DMS79 treated with DMSO at 0.1 percent for 48 hours (cell line): ENCODE results near the gene NCAM2.
"Not testable (repeated sequence)": the region's sequence is repeated elsewhere in the genome, so short reads cannot be mapped to it uniquely, and the experiment has no call there.

Source experiments
- DNase-seq: peaks from one replicate; lab custom pipeline; 2025; lab: John Stamatoyannopoulos, UW

NCAM2 gene

DNA sequence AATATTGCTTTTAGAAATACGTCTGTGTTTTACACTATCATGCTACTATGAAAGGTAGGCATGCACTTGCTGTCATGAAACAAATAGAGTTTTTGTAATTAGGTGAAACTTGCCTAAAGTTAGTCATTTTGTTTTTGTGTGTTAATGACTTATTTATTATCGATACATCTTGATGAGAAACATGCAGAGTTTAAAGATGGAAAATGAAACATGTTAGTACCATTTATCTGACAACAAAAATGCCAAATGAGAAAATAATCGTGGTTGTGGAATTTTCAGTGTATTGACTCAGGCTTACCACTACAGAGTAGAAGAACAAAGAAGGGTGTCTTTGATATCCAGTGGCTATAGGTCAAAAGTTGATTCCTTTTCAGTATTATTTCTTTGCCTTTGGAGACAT, 105.5 kb downstream of the NCAM2 start:
- no peak for DNase-seq

DNA sequence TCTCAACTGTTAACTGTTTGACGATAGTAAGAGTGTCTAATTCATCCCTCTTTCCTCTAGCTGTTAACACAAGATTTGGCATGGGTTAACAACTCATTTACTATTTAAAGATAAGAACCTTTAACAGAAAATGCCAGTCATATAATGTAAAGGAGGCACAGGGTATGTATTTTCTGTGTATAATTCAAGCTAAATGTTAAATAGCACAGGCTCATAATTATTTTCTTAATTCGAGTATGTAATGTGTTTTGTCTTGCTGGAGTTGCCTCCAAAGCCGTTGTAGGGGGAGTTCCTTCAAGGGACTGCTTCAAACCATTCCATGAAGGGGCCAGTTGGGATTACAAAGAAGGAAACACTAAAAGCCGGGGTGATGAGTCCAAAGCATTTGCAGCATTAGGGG, 111.5 kb downstream of the NCAM2 start:
- no peak for DNase-seq

DNA sequence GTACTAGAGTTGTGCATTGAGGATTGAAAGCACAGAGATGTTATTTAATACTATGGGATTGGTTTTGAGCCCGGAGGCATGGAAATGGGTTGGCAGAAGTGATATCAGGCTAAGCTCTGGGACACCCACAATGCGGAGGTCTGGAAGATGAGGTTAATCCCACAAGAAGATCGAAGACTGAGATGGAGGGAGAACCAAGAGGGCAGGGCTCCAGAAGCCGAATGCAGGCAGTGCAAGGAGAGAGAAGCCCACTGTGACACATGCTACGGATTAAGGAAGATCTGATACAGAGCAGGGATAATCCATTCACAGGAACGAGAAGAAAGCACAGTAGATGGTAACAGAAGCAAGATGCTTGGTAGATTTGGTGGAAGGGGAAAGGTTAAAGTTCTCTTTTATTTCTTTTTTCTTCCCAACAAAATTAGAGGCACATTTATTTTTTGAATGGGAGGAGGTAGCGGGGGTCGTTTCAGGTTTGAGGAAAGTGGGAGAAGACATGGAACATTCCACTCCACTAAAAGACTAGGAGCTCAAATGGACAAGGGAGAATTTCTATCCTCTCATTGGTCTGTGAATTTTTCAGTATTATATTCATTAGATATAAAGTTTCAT, 113.2 kb downstream of the NCAM2 start:
- DNase-seq, result no peak

DNA sequence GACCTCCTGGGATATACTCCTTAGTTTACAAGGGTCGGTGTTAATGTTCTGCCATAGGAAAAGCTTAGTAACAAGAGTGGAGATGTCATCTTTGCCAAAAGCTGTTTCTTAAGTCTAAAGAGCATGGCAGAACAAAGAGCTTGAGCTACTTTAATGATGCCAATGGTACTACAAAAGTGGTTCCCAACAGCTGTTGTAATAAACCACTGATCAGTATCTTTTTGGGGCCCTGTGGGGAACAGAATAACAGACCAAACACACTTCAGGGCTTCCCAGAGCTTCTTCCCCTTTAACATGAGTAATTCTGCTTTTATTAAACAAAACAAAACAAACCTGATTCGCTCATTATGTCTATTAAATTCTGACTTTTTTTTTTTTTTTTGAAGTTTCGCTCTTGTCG, 116.3 kb downstream of the NCAM2 start:
- DNase-seq, result peak; percentile 81

DNA sequence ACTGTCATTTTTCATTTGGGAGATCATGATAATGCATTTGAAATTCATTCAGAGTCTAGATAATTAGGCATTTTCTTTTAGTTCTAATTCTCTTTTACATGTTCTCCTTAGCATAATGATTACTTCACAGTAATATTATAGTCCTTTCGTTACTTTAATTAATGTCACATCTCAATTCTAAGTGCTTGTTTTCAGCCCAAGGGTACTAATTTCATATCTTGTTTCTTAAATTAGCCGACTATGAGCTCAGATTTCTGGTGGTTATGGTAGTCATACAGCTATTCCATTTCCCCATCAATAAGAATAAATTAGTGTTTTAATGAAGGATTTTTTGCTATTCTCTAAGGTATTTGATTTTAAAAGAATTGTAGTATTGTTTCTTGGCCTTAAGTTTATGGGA, 120.9 kb downstream of the NCAM2 start:
- no peak for DNase-seq

DNA sequence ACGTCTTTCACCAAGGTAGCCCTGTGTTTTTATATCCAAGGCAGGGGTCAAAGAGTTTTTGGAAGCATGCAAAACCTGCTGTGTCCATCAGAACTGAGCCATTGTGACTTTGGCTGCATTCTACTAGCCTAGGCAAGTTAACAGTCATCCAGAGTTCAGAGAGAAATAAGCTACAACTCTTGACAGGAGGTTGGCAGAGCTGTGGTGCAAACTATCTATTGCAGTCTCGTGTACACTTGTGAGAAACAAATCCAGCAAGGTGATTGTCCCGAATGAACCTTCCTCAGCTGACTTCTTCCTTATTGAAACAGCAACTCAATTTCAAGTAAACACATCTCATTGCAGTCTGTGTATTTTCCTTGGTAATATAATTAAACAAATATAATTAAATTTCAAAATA, 124.5 kb downstream of the NCAM2 start:
- DNase-seq, result no peak

DNA sequence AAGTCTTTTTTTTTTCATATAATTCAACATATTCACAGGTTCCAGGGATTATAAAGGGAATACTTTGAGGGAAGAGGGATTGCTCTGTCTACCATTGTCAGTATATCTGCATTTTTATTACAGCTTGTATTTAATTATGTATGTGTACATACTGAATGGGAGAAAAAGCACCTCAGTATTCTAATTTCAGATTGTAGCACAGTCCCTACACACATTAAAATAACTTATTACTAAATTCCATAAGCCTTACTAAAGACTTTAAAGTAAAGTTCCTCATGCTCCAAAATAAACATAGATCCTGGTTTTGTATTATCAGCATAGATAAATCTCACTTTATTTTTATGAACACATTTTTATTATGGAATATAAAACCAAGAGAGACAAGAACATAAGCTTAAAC, 134.2 kb downstream of the NCAM2 start:
- no peak for DNase-seq

DNA sequence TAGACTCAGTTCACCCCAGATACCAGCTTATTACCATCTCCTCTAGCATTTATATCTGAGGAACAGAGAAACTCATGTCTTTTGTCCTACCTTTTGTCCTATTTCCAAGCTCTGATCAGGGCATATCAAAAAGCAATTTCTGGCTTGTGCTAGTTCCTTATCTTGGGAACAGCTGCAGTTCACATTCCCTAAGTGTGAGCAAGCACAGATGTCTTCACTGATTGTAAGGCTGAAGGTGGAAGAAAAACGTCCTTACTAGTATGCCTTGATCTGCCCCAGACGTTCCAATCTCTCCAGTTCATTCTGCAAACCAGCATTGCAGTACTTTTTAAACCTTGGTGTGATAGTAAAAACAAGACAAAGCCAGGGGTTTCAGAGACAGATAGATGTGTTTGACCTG, 139.8 kb downstream of the NCAM2 start:
- DNase-seq, result no peak

DNA sequence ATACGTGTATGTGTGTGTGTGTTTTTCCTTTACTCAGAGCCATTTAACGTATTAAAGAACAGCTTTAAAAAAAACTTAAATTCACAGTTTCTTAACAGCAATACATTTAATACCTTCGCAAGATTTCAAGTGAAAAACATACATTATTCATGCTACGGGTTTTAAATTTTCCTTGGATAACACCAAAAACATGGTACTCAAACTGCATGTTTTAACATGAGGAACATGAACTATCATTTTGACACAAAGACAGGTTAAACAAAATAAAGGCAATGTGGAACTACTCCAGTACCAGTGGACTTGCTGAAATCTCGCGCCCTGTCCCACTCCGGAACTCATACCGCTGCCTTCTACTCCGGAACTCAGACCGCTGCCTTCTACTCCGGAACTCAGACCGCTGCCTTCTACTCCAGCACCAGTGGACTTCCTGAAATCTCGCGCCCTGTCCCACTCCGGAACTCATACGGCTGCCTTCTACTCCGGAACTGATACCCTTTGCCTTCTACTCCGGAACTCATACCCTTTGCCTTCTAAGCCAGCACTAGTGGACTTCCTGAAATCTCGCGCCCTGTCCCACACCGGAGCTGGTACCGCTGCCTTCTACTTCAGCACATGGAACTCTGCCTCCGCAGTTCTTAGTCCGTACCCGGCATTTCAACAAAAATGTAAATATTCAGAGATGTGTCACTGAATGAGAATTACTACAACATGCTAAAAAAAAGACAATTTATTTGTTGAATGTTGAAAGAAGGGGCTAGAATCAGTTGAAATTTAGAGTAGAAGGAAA, 148.6 kb downstream of the NCAM2 start:
- no peak for DNase-seq

DNA sequence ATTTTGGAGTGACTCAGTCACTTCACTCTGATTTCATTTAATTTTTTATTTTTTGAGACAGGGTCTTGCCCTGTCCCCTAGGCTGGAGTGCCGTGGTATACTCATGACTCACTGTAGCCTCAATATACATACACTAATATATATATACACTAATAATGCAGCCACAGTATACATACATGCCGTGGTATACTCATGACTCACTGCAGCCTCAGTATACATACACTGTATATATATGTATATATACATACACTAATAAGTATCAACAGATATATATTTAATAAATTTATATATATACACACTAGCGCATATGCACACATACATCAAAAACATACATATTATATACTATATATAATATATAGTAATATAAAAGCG, 149.2 kb downstream of the NCAM2 start:
- no peak for DNase-seq

DNA sequence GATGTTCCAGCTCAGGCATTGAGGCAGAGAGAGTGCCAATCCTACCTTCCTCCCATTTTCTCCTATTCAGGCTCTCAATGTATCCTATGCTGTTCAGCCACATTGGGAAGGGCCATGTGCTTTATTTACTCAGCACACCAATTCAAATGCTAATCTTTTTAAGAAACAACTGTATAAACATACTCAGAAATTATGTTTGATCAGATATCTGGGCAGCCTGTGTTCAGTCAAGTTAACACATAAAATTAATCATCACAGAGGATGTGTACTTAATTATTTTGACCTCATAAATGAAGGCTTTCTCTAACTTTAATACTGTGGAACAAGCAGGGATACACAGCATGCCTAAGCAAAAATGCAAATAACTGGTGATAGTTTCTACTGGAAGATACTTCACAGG, 149.8 kb downstream of the NCAM2 start:
- DNase-seq, result no peak

DNA sequence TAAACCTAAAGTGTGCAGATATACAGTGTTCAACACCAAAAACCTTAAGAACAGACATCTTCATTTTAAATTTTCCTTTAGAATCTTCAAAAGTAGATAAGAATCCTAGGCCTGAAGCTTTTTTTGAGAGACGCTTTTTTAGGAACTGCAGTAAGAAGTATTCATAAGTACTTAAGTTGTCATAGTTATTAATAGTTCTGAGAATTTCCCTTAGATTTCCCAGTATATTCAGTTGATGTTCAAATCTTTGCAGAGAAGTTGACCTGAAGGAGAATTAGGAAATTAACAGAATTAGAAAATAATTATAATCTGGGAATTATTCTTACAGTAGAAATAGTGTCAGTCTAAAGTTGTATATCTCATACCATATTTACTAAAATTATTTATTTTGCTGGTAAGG, 150.3 kb downstream of the NCAM2 start:
- DNase-seq, result no peak

DNA sequence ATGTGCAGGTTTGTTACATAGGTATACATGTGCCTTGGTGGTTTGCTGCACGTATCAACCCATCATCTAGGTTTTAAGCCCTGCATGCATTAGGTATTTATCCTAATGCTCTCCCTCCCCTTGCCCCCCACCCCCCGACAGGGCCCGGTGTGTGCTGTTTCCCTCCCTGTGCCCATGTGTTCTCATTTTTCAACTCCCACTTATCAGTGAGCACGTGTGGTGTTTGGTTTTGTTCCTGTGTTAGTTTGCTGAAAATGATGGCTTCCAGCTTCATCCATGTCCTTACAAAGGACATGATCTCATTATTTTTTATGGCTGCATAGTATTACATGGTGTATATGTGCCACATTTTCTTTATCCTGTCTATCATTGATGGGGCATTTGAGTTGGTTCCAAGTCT, 151.2 kb downstream of the NCAM2 start:
- not testable (repeated sequence) for DNase-seq

DNA sequence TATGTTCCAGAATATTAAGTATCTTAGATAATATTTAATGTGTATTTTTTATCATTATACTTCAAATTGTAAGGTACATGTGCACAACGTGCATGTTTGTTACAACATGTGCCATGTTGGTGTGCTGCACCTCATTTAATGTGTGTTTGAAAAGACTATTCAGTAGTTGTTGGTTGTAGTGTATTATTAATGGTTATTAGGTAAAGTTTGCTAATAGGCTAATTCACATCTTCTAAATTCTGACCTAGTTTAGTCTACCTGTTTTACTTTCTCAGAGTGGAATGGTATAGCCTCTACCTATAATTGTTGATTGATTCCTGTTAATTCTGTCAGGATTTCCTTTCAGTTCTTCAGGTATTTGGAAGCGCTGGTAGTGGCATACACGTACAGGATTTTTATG, 153.0 kb downstream of the NCAM2 start:
- DNase-seq, result no peak

DNA sequence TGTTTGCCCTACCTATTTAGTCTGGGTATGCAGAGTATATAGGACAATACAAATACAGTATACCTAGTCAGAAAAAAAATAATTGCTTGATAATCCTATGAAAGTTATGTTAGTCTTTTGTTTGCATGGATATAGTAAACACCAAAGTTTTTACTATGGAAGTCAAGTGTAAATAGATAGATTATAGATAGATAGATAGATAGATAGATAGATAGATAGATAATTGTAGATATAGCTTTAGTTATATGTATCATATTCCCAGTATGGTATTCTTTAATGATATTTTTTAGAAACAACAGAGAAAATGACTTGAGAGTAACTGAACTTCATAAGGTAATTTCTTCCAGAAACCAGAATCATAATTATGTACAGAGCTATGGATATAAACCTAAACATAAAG, 158.2 kb downstream of the NCAM2 start:
- no peak for DNase-seq

DNA sequence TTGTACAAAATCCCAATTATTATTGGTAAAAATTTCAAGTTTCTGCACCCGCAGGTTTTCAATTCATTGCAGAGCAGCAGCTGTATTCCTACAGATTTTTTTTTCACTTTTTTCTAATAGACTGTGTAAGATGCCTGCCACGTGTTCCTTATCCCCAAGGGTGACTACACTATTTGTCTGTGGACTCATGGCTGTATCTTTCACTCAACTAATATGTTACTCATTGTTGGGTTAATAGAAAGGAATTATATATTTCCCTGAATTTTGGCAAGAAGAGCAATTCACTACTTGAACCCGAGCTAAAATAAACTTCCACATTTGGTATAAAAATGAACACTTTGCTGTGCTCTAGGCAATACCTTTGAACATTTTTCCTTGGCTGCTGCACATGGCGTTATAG, 158.7 kb downstream of the NCAM2 start:
- DNase-seq, result no peak

DNA sequence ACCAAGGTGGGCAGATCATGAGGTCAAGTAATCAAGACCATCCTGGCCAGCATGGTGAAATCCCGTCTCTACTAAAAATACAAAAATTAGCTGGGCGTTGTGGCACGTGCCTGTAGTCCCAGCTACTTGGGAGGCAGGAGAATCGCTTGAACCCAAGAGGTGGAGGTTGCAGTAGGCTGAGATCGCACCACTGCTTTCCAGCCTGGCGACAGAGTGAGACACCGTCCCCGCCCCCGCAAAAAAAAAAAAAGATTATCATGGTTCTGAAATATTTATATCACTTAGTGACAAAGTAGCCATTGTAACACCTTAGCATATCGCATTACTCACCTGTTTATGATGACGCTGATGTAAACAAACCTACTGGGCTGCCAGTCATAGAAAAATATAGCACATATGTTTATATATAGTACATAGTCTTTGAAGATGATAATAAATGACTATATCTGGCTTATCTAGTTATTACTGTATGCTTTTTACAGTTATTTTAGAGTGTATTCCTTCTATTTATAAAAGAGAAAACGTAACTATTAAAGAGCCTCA, 160.2 kb downstream of the NCAM2 start:
- DNase-seq, result no peak

DNA sequence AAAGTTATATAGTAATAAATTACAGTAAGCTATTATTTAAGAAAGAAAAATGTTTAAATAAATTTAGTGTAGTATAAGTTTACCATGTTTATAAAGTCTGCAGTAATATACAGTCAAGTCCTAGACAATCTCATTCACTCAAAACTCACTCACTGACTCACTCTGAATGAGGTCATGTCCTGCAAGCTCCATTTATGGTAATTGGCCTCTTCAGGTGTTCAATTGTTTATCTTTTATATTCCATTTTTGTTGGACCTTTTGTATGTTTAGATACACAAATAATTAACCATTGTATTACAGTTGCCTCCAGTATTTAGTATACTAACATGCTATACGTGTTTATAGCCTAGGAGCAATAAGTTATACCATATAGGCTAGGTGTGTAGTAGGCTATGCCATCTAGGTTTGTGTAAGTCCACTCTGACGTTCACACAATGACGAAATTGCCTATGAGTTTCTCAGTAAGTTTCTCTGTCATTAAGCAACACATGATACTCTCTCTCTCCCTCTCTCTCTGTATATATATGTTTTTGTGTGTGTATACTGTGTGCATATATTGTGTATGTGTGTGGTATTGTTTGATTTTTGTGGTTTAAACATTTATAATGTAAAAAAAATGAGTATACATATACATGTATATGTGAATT, 161.2 kb downstream of the NCAM2 start:
- DNase-seq, result no peak

DNA sequence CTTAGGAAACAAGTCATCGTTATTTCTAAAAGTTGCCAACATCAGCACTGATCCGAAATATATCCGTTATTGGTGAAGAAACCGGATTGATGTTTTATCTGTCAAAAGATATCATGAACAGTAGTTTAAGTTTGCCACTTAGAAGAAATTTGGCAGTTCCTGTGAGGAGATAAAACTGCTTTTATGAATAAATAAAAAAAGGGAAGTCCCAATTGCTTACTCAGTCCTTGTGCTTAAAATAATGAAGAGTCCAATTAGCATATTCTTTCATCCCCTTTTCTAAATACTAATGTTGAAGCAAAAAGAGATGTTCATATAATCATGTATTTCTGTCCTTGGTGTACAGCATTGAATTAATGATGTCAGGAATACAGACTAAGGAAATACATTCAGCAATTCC, 164.6 kb downstream of the NCAM2 start:
- no peak for DNase-seq

DNA sequence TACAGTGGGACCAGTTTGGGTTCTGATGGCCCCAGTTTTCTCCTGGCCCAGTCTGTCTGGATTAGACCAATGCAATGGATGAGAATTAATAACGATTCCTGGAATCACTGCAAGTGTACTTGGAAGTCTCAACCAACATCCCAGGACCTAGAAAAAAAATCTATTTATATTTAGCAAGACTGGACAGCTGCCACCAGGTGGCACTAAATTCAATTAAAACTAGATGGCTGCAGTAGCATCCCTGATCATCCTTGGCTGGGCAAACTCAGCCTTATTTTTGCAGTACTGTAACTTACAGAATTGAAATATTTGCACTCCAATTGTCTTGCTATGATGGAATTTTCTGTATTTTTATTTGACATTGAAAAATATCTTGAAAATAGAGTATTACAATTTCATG, 165.7 kb downstream of the NCAM2 start:
- DNase-seq, result peak; percentile 1

DNA sequence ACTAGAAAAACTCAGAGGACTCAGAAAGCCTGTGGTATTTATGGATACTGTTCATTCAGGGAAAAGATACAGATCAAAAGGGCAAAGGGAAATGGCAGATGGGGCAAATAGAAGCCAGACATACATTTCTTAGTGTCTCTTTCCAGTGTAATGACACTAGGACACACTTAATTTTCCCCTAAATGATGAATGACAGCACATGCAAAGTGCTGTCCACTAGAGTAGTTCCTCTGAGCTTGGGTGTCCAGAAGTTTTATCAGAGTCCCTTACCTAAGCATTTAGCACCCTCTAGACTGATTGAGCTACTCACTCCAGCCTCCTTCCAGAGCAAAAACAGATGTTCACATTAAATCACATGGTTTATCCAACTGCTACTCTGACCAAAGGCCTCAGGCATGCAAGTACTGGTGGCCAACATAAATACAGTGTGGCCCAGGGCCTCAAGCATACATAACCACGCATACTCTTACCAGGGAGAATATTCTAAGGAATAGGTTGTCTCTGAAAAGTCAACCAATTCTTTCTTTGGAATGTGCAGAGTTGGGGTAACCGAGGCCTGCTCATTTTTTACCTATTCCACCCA, 166.9 kb downstream of the NCAM2 start:
- no peak for DNase-seq

DNA sequence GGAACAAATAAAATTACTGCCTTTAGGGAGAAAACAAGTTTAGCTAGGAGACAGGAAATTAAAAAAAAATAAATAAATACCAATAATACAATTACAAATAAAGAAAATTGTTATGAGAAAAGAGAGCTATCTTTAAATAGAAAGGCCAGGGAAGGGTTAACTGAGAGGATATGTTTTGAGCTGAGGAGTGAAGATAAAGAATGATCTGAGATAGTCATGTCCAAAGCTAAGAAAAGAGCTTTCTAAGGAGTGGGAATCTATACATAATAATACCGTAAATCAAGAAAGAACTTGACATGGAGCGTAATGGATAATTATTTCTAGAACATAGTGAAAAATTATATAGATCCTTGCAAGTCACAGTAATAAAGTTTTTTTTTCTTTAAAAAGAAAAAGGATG, 176.5 kb downstream of the NCAM2 start:
- no peak for DNase-seq

DNA sequence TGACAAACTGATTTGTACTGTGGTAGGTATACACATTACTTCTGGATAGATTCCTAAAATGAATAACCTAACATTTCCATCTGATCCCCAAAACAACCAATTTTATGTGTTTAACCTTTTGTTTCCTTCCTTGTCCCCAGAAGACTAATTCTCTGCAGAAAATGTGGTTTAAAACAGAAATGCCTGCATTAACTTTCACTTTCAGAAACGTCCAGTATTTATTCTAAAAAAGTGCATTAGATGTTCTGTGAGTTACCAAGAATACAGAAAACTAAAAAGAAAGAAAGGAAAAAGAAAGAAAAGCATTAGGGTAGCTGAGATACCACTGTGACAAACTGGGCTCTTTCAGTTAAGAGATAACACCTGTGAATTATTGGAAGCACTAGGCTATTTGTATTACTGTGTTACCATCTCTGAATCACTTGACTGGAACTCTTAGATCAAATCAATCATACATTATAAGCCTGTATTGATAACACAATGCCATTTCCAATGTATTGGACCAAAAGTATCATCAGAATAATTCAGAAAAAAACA, 177.7 kb downstream of the NCAM2 start:
- no peak for DNase-seq
